Mucosa of descending colon (tissue), 3 donors: Measurements from ENCODE around the gene GTF3C1. TPM values are rescaled to one million over a fixed set of nuclear protein-coding genes. Genes with fewer than 3 reads are reported as not detected.

Source experiments
- ATAC-seq: fragments of 200-7000 bp; cut with Tn5 transposase; one replicate; pipeline ENCODE4 v1.9.1; 2020; ENCODE audit warnings: mild to moderate bottlenecking, moderate library complexity
- DNase-seq, 3 donors: peaks; one replicate each; pipeline ENCODE4 v3.0.0-alpha.2; 2020
- H3K36me3 ChIP-seq: fragments of 200-600 bp; one replicate; pipeline ENCODE4 v1.8.0; 2021; ENCODE audit warnings: low read depth, mild to moderate bottlenecking
- H3K4me1 ChIP-seq: fragments of 200-600 bp; one replicate; pipeline ENCODE4 v1.8.0; 2021; ENCODE audit warnings: low read depth, mild to moderate bottlenecking
- H3K4me3 ChIP-seq: fragments of 200-600 bp; one replicate; pipeline ENCODE4 v1.8.0; 2021; ENCODE audit warnings: mild to moderate bottlenecking
- H3K9me3 ChIP-seq: fragments of 200-600 bp; one replicate; pipeline ENCODE4 v1.8.0; 2021; ENCODE audit warnings: mild to moderate bottlenecking
- CTCF ChIP-seq: fragments of 200-600 bp; IDR thresholded peaks from one replicate; pipeline ENCODE4 v1.8.0; 2022; ENCODE audit warnings: antibody characterized with exemption, mild to moderate bottlenecking
- intact Hi-C, 2 donors: fragments of 100-400 bp; cut with DNase I in 1 of 2; cut with micrococcal nuclease in 1 of 2; formaldehyde crosslinking; loops; one replicate each; pipeline versions ENCODE4 v1.11.0 to v1.11.1; 2022; cut with DNase I, micrococcal nuclease
- total RNA-seq, 3 donors: library from RNA; stranded (reverse); fragmentation: NEBNext Ultra II Directional in 2 of 3; extraction: Animal tissue kit (Norgen Biotek cat#: 25700) in 2 of 3; gene quantifications; one replicate each; pipeline versions ENCODE4 v1.2.1 to v1.2.4, GENCODE V29; 2021 to 2023
- donor health status: DM: no; HTN: no; CAD: no; lungs with moderate emphysema.
- donor health status: DM: no; HTN: no; CAD: no.
- donor health status: DM: no; HTN: yes; CAD: no.

Gene GTF3C1
- total RNA-seq, 3 donors from 2014 or later: 47.0 to 58.5 (median 47.7) TPM

GRCh38 chr16:27596411-27596810, 46.7 kb upstream of the GTF3C1 start:
- intact Hi-C loops: no loop called here
- no peaks in the 10 kb centered on the region for H3K9me3 ChIP-seq
- no peak for TF ChIP-seq CTCF
- ATAC-seq (no peak), DNase-seq (no peak)
- no peak overlapping the region for H3K4me3 ChIP-seq
- H3K4me1 ChIP-seq: no peaks in the 10 kb centered on the region
- H3K36me3 ChIP-seq: no peaks in the 10 kb centered on the region

DNA sequence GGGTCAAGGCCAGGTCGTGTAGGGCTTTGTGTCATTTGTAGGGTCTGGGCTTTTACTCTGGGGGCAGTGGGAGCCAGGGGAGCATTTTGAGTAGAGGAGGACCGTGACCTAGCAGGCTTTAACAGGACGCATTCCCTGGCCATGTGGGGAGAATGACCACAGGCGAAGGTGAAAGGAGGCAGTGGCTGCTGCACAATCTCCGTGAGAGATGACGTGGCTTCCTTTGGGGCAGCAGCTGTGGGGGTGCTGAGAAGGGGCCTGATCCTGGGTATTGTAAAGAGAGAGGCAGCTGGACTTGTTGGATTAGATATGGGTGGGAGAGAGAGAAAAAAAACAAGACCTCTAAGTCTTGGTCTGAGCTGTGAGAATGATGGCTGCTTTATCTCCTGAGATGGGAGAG, 46.3 kb upstream of the GTF3C1 start:
- DNase-seq: no peak
- Histone ChIP-seq H3K4me1 (no peaks in the 10 kb centered on the region), H3K4me3 (no peak overlapping the region), H3K36me3 (no peaks in the 10 kb centered on the region), H3K9me3 (no peaks in the 10 kb centered on the region)
- no peak for TF ChIP-seq CTCF
- ATAC-seq: no peak
- intact Hi-C loops: no loop called here

DNA sequence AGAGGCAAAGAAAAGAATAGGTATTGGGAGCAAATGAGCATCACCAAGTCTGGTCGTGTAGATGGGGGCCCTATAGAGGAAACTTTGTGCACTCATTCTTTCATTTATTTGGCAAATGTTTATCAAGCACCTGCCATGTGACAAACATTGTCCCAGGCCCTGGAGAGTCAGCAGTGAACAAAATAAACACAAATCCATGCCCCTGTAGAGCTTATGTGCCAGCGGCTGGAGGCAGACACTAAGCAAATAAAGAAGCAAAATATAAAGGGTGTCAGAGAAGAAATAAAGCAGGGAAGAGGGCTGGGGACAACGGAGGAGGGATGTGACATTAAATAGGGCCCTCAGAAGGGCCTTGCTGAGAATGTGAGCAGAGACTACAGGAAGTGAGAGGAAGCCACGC, 45.8 kb upstream of the GTF3C1 start:
- no peak for TF ChIP-seq CTCF
- ATAC-seq: no peak
- DNase-seq: no peak
- intact Hi-C loops: no loop called here
- Histone ChIP-seq H3K4me1 (no peaks in the 10 kb centered on the region), H3K4me3 (no peak overlapping the region), H3K36me3 (no peaks in the 10 kb centered on the region), H3K9me3 (no peaks in the 10 kb centered on the region)

DNA sequence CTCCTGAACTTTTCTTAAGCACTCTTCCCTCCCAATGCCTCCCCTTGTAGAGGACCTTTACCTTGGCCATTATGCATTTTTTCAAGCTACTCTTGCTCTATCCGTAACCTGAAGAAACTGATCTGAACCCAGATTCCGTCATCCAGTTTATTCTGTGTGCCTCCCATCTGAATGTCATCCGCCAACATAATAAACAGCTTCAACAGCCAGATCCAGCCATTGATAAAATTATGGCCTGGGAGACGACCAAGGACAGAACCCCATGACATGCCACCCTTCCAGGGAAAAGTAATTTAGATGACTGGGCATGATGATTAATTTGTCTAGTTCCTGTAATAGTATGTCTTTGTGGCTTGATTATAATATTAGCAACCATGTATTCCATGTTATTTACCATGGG, 42.1 kb upstream of the GTF3C1 start:
- Histone ChIP-seq H3K4me1 (no peaks in the 10 kb centered on the region), H3K4me3 (no peak overlapping the region), H3K9me3 (no peaks in the 10 kb centered on the region), H3K36me3 (no peaks in the 10 kb centered on the region)
- no peak for TF ChIP-seq CTCF
- ATAC-seq: no peak
- DNase-seq: no peak
- intact Hi-C loops: no loop called here

GRCh38 chr16:27588057-27588456, 38.3 kb upstream of the GTF3C1 start:
- H3K36me3 ChIP-seq: no peaks in the 10 kb centered on the region
- no peak for DNase-seq
- no peak for ATAC-seq
- H3K4me1 ChIP-seq: no peaks in the 10 kb centered on the region
- H3K4me3 ChIP-seq: no peak overlapping the region
- TF ChIP-seq CTCF: no peak
- no peaks in the 10 kb centered on the region for H3K9me3 ChIP-seq
- intact Hi-C loops: no loop called here

GRCh38 chr16:27586711-27587110, 37.0 kb upstream of the GTF3C1 start:
- no peak overlapping the region for H3K4me3 ChIP-seq
- H3K4me1 ChIP-seq: no peaks in the 10 kb centered on the region
- ATAC-seq: no peak
- H3K36me3 ChIP-seq: no peaks in the 10 kb centered on the region
- no peak for TF ChIP-seq CTCF
- no peaks in the 10 kb centered on the region for H3K9me3 ChIP-seq
- DNase-seq: no peak
- intact Hi-C loops: no loop called here
